SK-N-DZ (cell line): ENCODE results near the gene CYP26B1.
A peak's percentile ranks its signal among the peaks of the same experiment; 100 is the strongest.
"Not testable (repeated sequence)": the region's sequence is repeated elsewhere in the genome, so short reads cannot be mapped to it uniquely, and the experiment has no call there.

Experiments used
- DNase-seq: peaks from one replicate; pipeline ENCODE4 v3.0.0-alpha.2; 2015; ENCODE audit warnings: low spot score

Gene CYP26B1

GRCh38 chr2:72111061-72111460, 36.6 kb downstream of the CYP26B1 start:
- no peak for DNase-seq

GRCh38 chr2:72109904-72110303, 37.8 kb downstream of the CYP26B1 start:
- no peak for DNase-seq

- no peak for DNase-seq
These were observed 38.4 kb downstream of the CYP26B1 start for GRCh38 chr2:72109291-72109690.

GRCh38 chr2:72108121-72108520, 39.5 kb downstream of the CYP26B1 start:
- DNase-seq: no peak

GRCh38 chr2:72106978-72107377, 40.7 kb downstream of the CYP26B1 start:
- no peak for DNase-seq

GRCh38 chr2:72104821-72105588, 42.7 kb downstream of the CYP26B1 start:
- DNase-seq: peak; percentile 53

- DNase-seq: no peak
These were observed 44.0 kb downstream of the CYP26B1 start for GRCh38 chr2:72103690-72104089.

GRCh38 chr2:72103161-72103560, 44.5 kb downstream of the CYP26B1 start:
- DNase-seq: no peak

- no peak for DNase-seq
These were observed 48.7 kb downstream of the CYP26B1 start for GRCh38 chr2:72098935-72099334.

- no peak for DNase-seq
These were observed 50.4 kb downstream of the CYP26B1 start for GRCh38 chr2:72097276-72097675.

GRCh38 chr2:72096181-72096580, 51.5 kb downstream of the CYP26B1 start:
- no peak for DNase-seq

- no peak for DNase-seq
These were observed 52.3 kb downstream of the CYP26B1 start for GRCh38 chr2:72095364-72095763.

GRCh38 chr2:72094701-72095100, 53.0 kb downstream of the CYP26B1 start:
- DNase-seq: no peak

GRCh38 chr2:72092111-72092510, 55.6 kb downstream of the CYP26B1 start:
- no peak for DNase-seq

- DNase-seq: no peak
These were observed 56.7 kb downstream of the CYP26B1 start for GRCh38 chr2:72090781-72091482.

GRCh38 chr2:72090271-72090720, 57.4 kb downstream of the CYP26B1 start:
- DNase-seq: no peak

- DNase-seq: no peak
These were observed 58.1 kb downstream of the CYP26B1 start for GRCh38 chr2:72089537-72089936.

GRCh38 chr2:72089028-72089427, 58.6 kb downstream of the CYP26B1 start:
- no peak for DNase-seq

- not testable (repeated sequence) for DNase-seq
These were observed 60.6 kb downstream of the CYP26B1 start for GRCh38 chr2:72086871-72087633.

GRCh38 chr2:72085513-72085912, 62.1 kb downstream of the CYP26B1 start:
- no peak for DNase-seq

- DNase-seq: no peak
These were observed 62.6 kb downstream of the CYP26B1 start for GRCh38 chr2:72085036-72085435.

- no peak for DNase-seq
These were observed 63.1 kb downstream of the CYP26B1 start for GRCh38 chr2:72084584-72084976.
